CD14-positive monocyte (primary cell): ENCODE results near the gene RNF187. TPM values are rescaled to one million over a fixed set of nuclear protein-coding genes. Genes with fewer than 3 reads are reported as not detected.

Experiments
- DNase-seq, 3 donors: peaks; one replicate each; pipeline ENCODE4 v3.0.0-alpha.2; 2011 to 2022
- H2AFZ ChIP-seq: 2 replicates; pipeline ENCODE4 v1.6.0; 2012; ENCODE audit warnings: mild to moderate bottlenecking, low read depth, low read length, inconsistent platforms; ENCODE audit not compliant: insufficient read depth, poor library complexity, severe bottlenecking
- H3K27ac ChIP-seq, 2 donors: 1 replicate in 1 of 2; 2 replicates in 1 of 2; pipeline ENCODE4 v1.5.1; 2012 to 2013; ENCODE audit warnings: low read length in 2 of 2, control low read depth in 1 of 2, inconsistent platforms in 1 of 2, low read depth in 1 of 2, mild to moderate bottlenecking in 1 of 2
- H3K27me3 ChIP-seq, 2 donors: one replicate each; pipeline versions ENCODE4 v1.6.0 to v1.6.1; 2011 to 2013; ENCODE audit warnings: low read length in 2 of 2; ENCODE audit not compliant: control insufficient read depth in 2 of 2, insufficient read depth in 2 of 2
- H3K36me3 ChIP-seq, 2 donors: replicated peaks in 1 of 2; 1 replicate in 1 of 2; 2 replicates in 1 of 2; pipeline versions ENCODE4 v1.5.1 to v1.6.1; 2012 to 2013; ENCODE audit warnings: low read length in 2 of 2, control low read depth in 1 of 2, inconsistent platforms in 1 of 2, mild to moderate bottlenecking in 1 of 2; ENCODE audit not compliant: insufficient read depth in 2 of 2, control insufficient read depth in 1 of 2
- H3K4me1 ChIP-seq, 2 donors: 1 replicate in 1 of 2; 2 replicates in 1 of 2; pipeline versions ENCODE4 v1.5.1 to v1.6.1; 2012 to 2013; ENCODE audit warnings: low read length in 2 of 2, control low read depth in 1 of 2, inconsistent platforms in 1 of 2, mild to moderate bottlenecking in 1 of 2, moderate library complexity in 1 of 2; ENCODE audit not compliant: insufficient read depth in 2 of 2, control insufficient read depth in 1 of 2
- H3K4me2 ChIP-seq: replicated peaks from 2 replicates; pipeline ENCODE3; 2012; ENCODE audit warnings: low read length, moderate library complexity, mild to moderate bottlenecking; ENCODE audit not compliant: poor library complexity, severe bottlenecking; ENCODE audit errors: extremely low read depth
- H3K4me3 ChIP-seq, 3 experiments: fragments of 200-600 bp in 1 of 3; sonication (generic) in 1 of 3; replicated peaks in 1 of 3; 1 replicate in 2 of 3; 2 replicates in 1 of 3; pipeline ENCODE4 v1.5.1; 2011 to 2013; ENCODE audit warnings: low read length in 3 of 3, mild to moderate bottlenecking in 3 of 3, control low read depth in 2 of 3, low read depth in 2 of 3, inconsistent platforms in 1 of 3, moderate library complexity in 1 of 3
- H3K79me2 ChIP-seq: 2 replicates; pipeline ENCODE4 v1.6.0; 2012; ENCODE audit warnings: mild to moderate bottlenecking, control low read depth, inconsistent platforms, low read length, moderate library complexity; ENCODE audit not compliant: insufficient read depth
- H3K9ac ChIP-seq: 2 replicates; pipeline ENCODE4 v1.6.0; 2017; ENCODE audit warnings: low read length, mild to moderate bottlenecking; ENCODE audit not compliant: insufficient read depth, poor library complexity, severe bottlenecking
- H3K9me3 ChIP-seq, 2 donors: replicated peaks in 1 of 2; 1 replicate in 1 of 2; 2 replicates in 1 of 2; pipeline versions ENCODE4 v1.5.1 to v1.6.1; 2012 to 2013; ENCODE audit warnings: low read length in 2 of 2, control low read depth in 1 of 2; ENCODE audit not compliant: control insufficient read depth in 1 of 2, insufficient read depth in 1 of 2
- H4K20me1 ChIP-seq: 2 replicates; pipeline ENCODE4 v1.6.0; 2012; ENCODE audit warnings: mild to moderate bottlenecking, low read length, control low read depth, moderate library complexity; ENCODE audit not compliant: insufficient read depth
- H3K27ac Mint-ChIP-seq, 7 donors: one replicate each; pipeline ENCODE4 v1.8.0; 2020; ENCODE audit warnings: mild to moderate bottlenecking in 7 of 7, mixed read lengths in 7 of 7, moderate library complexity in 6 of 7, inconsistent platforms in 2 of 7
- H3K27me3 Mint-ChIP-seq, 3 donors: one replicate each; pipeline ENCODE4 v1.8.0; 2021 to 2022; ENCODE audit warnings: low read depth in 3 of 3, mild to moderate bottlenecking in 3 of 3, mixed read lengths in 3 of 3, moderate library complexity in 3 of 3, inconsistent platforms in 1 of 3
- H3K36me3 Mint-ChIP-seq, 2 donors: one replicate each; pipeline ENCODE4 v1.8.0; 2020; ENCODE audit warnings: mixed read lengths in 2 of 2, inconsistent platforms in 1 of 2, mild to moderate bottlenecking in 1 of 2
- H3K4me1 Mint-ChIP-seq: one replicate; pipeline ENCODE4 v1.8.0; 2020; ENCODE audit warnings: mild to moderate bottlenecking, mixed read lengths
- H3K4me3 Mint-ChIP-seq, 2 donors: one replicate each; pipeline ENCODE4 v1.8.0; 2020; ENCODE audit warnings: mild to moderate bottlenecking in 2 of 2, mixed read lengths in 2 of 2, moderate library complexity in 1 of 2
- H3K9me3 Mint-ChIP-seq, 7 donors: one replicate each; pipeline ENCODE4 v1.8.0; 2020 to 2022; ENCODE audit warnings: mixed read lengths in 7 of 7, mild to moderate bottlenecking in 6 of 7, moderate library complexity in 6 of 7, inconsistent platforms in 2 of 7
- CTCF ChIP-seq: fragments of 200-600 bp; IDR thresholded peaks from one replicate; pipeline ENCODE4 v1.8.0; 2022; ENCODE audit warnings: antibody characterized with exemption, mild to moderate bottlenecking
- WGBS: methylation state at CpG from one replicate; pipeline ENCODE4 v1.1.5; 2013; ENCODE audit warnings: missing lambda C conversion rate; ENCODE audit not compliant: insufficient coverage; 5-methylcytosine and 5-hydroxymethylcytosine counted together
- intact Hi-C, 2 donors: fragments of 100-400 bp; cut with micrococcal nuclease; formaldehyde crosslinking; loops; one replicate each; pipeline versions ENCODE4 v1.15.0 to v1.15.1; 2023
- polyA plus RNA-seq, 3 donors: library from polyadenylated mRNA; depleted of rRNA in 1 of 3; unstranded in 2 of 3; stranded (reverse) in 1 of 3; fragments of 300-500 nt in 2 of 3; fragments of >200 nt in 1 of 3; fragmentation: Illumina TruSeq in 2 of 3; gene quantifications; 1 replicate in 2 of 3; 2 replicates in 1 of 3; pipeline ENCODE4 v1.2.3, GENCODE V29; 2012 to 2021

Gene RNF187
- polyA plus RNA-seq, 3 donors = 5.9 to 27.6 (median 24.6) TPM

GRCh38 chr1:228542981-228543380 lies 55.8 kb downstream of the RNF187 start:
- H3K4me2 ChIP-seq = no peak overlapping the region
- no peak overlapping the region for H3K4me3 Mint-ChIP-seq

GRCh38 chr1:228543396-228543795 lies 56.2 kb downstream of the RNF187 start:
- Mint-ChIP-seq H3K27me3 (peaks cover 1 to 14% (median 7%) of the 10 kb centered on the region in 3 donors), H3K27ac (no peak overlapping the region), H3K4me3 (no peak overlapping the region), H3K9me3 (peaks cover 7 to 35% (median 11%) of the 10 kb centered on the region in 7 donors), H3K36me3 (no peaks in the 10 kb centered on the region), H3K4me1 (no peaks in the 10 kb centered on the region)
- DNase-seq = no peak
- Histone ChIP-seq H3K79me2 (no peaks in the 10 kb centered on the region), H3K4me1 (no peaks in the 10 kb centered on the region), H3K4me2 (no peak overlapping the region), H3K4me3 (no peak overlapping the region), H3K27me3 (no peaks in the 10 kb centered on the region), H3K27ac (no peak overlapping the region), H4K20me1 (no peaks in the 10 kb centered on the region), H3K36me3 (no peaks in the 10 kb centered on the region), H2AFZ (no peak overlapping the region), H3K9ac (no peak overlapping the region), H3K9me3 (peaks cover 5 to 13% of the 10 kb centered on the region in 2 donors)
- intact Hi-C loops = no loop called here
- 100% methylated on average over 1 of the region's 3 CpGs for WGBS
- no peak for TF ChIP-seq CTCF

More at GRCh38 chr1:228542981-228543380, 55.8 kb downstream of the RNF187 start:
- Mint-ChIP-seq H3K27me3 (peaks cover 1 to 14% (median 7%) of the 10 kb centered on the region in 3 donors), H3K36me3 (no peaks in the 10 kb centered on the region), H3K9me3 (peaks cover 11 to 37% (median 13%) of the 10 kb centered on the region in 7 donors), H3K27ac (no peak overlapping the region), H3K4me1 (no peaks in the 10 kb centered on the region)
- Histone ChIP-seq H3K27me3 (no peaks in the 10 kb centered on the region), H3K9ac (no peak overlapping the region), H3K36me3 (no peaks in the 10 kb centered on the region), H3K4me1 (no peaks in the 10 kb centered on the region), H2AFZ (no peak overlapping the region), H3K79me2 (no peaks in the 10 kb centered on the region), H3K9me3 (peaks cover 10 to 15% of the 10 kb centered on the region in 2 donors), H3K27ac (no peak overlapping the region), H3K4me3 (no peak overlapping the region), H4K20me1 (no peaks in the 10 kb centered on the region)
- no peak for TF ChIP-seq CTCF
- intact Hi-C loops = no loop called here
- DNase-seq = no peak
- 61% methylated on average over 3 of the region's 5 CpGs for WGBS
